ENCODE results near the gene STK11.

The STK11 gene

DNA sequence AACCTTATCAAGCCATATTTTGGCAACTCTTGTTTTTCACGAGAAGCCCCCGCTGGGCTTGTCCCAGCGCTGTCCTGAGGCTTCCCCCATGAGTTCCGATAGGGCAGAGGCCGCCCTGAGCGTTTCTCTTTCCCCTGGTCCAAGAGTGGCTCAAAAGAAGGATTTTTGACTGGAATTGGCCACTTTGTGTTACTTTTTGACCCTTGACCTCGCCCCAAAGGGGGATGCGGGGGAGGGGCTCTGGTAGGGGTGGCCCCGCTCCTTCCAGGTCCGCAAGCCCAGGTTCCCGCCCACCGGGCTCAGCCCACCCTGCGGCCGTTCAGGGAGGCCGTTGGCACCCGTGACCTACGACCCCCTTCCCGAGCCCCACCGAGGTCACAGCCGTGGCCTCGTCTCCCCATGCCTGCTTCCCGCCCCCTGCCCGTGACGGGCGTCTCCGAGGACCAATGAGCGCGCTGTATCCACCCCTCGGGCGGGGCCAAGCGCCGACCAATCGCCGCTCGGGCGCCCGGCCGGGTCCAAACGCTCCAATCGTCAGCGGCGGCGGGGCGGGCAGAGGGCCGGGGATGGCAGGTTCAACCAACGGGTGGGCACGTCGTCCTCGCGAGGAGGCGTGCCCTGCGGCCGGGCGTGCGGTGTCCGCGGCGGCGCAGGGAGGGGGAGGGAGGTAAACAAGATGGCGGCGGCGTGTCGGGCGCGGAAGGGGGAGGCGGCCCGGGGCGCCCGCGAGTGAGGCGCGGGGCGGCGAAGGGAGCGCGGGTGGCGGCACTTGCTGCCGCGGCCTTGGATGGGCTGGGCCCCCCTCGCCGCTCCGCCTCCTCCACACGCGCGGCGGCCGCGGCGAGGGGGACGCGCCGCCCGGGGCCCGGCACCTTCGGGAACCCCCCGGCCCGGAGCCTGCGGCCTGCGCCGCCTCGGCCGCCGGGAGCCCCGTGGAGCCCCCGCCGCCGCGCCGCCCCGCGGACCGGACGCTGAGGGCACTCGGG, at the start of gene STK11:
Gene STK11 (plus strand): TSS at position 665 of the 986 bp plus-strand sequence. CDS start 1,136 bp downstream, outside the sequence.
- peak; percentile 98 for DNase-seq (ENCODE audit: low read depth)

DNA sequence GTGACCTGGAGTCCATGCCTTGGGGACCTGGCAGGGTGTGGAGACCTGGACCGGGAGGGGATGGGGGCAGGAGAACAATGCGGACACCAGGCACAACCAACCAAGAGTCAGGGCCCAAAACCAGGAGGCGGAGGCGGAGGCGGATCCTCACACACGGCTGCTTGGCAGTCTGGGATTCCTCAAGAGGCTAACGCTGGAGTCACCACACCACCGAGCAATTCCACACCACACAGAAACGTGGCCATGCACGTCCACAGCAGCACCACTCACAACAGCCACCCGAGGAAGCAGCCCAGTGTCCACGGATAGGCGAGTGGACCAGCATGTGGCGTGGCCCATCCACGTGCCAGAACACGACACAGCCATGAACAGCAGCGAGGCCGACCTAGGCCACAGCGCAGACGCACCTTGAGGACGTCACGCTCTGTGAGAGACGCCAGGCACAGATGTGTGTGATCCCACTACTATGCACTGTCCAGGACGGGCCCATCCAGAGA, 49.2 kb upstream of the STK11 start:
- no peak for DNase-seq (ENCODE audit: low read depth)

DNA sequence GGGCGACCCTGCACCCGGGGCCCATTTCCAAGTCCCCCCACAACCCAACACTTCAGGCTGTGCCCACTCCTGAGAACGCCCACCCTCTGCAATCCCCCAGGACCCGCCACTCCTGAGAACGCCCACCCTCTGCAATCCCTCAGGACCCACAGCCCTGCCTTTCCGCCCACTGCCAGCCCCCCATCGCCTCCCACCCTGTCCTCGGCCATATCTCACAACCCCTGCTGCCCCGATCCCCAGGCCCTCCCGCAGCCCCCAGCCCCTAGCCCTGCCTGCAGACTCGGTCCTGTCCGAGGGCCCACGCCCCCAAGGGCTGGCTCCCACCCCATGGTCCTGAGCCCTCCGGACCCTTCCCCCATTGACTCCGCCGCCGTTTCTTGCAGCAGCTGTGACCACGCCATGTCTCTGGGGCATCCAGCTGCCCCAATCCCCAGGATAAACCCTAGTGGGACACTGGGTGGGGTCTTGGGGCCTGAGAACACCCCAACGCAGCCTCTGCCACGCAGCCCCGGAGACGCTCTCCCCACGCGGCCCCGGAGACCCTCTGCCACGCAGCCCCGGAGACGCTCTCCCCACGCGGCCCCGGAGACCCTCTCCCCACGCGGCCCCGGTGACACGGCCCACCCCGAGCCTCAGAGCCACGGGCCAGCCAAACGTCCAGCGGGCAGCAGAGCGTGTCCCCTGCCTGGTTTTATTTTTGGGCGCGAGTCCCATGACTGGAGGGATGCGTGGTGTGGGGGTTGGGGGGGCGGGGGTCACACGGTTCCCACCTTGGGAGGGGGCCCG, 48.6 kb upstream of the STK11 start:
- DNase-seq (ENCODE audit: low read depth), result no peak

DNA sequence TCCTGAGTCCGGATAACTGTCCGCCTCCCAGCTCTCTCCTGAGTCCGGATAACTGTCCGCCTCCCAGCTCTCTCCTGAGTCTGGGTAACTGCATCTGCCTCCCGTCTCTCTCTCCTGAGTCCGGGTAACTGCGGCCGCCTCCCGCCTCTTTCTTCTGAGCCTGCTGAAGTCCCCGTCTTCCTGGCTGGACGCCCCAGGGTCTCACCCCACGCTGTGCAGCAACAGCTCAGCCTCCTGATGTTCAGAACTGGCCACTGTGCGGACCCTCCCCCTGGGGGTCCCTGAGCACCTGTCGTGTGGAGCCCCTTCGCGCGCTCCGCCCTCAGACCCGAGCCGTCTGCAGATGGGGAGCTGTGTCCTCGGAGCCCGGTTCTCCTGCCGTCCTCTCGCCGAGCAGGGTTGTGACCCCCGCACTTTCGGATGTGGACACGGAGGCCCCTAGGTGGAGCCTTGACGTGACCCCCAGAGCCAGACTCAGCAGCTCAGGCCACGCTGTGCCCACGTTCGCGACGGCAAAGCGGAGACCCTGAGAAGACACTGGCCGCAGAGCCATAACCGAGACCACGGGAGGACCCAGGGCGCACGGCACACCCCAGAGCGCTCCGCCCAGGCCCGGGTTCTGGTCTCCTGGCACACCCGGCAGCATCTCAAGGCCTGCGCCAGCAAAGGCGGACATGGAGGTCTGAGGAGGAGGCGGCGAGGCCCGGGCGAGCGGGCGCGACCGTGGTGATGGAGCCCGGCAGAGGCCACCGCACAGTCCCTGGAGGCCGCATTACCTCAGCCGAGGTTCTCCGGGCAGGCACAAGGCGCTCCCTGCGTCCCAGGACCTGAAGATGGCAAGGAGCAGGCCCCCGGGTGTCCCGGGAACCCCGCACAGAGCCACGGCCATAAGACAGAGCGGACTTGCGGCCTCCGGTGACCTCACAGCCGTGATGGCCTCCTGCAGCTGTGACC, 47.4 kb upstream of the STK11 start:
- DNase-seq (ENCODE audit: low read depth), result no peak

DNA sequence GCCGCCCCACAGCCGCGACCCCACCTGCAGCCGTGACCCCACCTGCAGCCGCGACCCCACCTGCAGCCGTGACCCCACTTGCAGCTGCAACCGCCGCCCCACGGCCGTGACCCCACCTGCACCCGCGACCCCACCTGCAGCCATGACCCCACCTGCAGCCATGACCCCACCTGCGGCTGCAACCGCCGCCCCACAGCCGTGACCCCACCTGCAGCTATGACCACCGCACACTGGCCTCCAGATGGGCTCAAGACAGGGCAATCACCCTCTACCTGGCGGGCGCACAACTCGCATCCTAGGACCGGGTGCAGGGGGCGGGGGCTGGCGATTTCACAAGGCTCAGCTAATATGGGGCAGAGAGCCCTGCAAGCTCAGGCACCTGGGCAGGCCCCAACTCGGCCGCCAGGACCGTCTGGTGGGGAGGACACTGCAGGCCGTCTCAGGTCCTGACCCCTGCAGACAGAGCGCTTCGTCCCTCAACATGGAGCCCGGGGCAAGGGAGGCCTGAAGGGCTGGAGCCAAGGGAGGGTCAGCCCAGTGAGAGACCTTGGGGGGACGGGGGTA, 46.6 kb upstream of the STK11 start:
- DNase-seq (ENCODE audit: low read depth), result no peak

GRCh38 chr19:1159864-1160595, 45.5 kb upstream of the STK11 start:
- DNase-seq (ENCODE audit: low read depth), result no peak

DNA sequence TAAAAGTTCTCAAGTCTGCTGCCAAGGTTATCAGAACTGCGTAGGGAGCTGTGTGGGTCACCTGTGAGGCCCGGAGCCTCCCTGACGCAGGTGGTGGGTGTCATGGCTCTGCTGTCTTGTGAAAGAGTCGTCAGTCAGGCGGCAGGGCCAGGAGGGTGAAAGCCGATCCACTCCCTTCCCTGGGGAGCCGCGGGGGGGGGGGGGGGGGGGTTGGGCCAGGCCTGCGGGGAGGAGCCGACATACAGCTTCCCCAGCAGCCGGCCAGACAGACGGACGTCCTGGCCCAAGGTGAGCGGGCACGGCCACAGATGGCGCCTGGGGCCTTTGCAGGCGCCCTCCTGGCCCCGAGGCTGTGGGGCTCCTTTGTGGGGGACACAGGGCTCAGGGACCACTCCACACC, 43.9 kb upstream of the STK11 start:
- no peak for DNase-seq (ENCODE audit: low read depth)

DNA sequence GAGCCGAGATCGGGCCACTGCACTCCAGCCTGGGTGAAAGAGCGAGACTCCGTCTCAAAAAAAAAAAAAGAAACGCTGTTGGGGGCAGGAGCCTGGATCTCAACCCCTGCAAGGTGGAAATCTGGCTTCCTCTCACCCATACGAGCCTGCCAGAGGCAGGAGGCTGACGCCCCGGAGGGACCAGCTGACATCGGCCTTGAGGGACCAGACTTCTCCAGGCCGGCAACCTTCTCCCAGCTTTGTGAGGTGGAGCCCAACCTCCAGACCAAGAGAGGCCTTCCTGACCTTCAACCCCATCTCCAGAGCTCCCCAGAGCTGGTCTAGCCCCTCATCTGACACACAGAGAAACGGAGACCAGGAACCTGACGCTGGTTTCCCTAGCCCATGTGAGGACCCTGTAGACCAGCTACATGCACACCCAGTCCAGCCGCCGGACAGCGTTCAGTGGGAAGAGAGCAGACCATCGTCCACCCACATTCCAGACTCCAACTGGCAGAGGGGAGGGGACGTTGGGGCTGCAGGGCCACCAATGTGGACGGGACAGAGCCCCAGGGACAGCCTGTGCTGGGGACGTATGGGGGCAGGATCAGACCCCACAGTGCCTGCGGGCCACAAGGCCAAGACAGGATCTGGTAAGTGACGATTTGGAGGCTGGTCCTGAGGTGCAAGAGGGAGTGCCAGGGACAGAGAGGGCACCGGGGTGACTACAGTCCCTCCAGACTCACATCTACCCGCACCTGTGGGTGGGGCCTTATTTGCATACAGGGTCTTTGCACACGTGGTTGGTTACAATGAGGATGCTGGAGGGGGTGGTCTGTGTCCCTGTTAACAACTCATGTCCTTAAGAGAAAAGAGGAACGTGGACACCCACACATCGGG, 42.9 kb upstream of the STK11 start:
- DNase-seq (ENCODE audit: low read depth), result no peak

DNA sequence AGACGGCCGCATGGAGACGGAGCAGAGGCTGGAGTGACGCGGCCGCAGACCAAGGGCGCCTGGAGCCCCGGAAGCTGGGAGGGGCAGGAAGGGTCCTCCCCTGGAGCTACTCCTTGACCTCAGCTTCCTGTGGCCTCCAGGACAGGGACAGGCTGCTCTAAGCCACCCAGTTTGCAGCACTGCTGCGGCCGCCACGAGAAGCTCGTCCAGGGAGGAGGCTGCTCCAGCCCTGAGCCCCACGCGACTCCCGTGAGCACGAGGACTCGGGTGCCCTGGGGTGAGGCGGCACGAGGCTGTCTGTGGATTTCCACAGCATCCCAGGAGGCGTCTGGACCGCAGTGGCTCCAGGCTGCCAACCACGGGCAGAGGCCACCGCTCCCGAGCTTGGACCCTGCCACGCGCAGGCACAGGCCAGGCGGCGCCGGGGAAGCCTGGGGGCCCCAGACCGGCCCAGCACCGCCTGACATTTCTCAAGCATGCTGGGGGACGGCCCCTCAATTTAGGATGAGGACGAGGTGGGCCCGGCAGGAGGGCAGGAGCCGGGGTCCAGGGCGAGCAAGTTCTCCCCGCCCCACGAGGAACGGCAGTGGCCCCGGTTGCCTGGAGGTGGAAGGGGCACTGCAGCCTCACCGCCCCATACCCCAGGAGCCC, 42.2 kb upstream of the STK11 start:
- no peak for DNase-seq (ENCODE audit: low read depth)

GRCh38 chr19:1163934-1164683, 41.5 kb upstream of the STK11 start:
- no peak for DNase-seq (ENCODE audit: low read depth)

GRCh38 chr19:1164684-1165531, 40.7 kb upstream of the STK11 start:
- no peak for DNase-seq (ENCODE audit: low read depth)

GRCh38 chr19:1166872-1167573, 38.6 kb upstream of the STK11 start:
- no peak for DNase-seq (ENCODE audit: low read depth)

- DNase-seq (ENCODE audit: low read depth), result no peak
These were observed 37.6 kb upstream of the STK11 start for GRCh38 chr19:1167687-1168571.

GRCh38 chr19:1168572-1169410, 36.8 kb upstream of the STK11 start:
- no peak for DNase-seq (ENCODE audit: low read depth)

- DNase-seq (ENCODE audit: low read depth), result no peak
These were observed 36.2 kb upstream of the STK11 start for GRCh38 chr19:1169411-1169791.

Data from stimulated activated CD8-positive, alpha-beta memory T cell treated with anti-CD3 and anti-CD28 coated beads, Interleukin-7, amount 100 ng/mL, for 24 hours (primary cell).